ENCODE data around the gene LRRTM4. TPM values are rescaled to one million over a fixed set of nuclear protein-coding genes. Genes with fewer than 3 reads are reported as not detected.
"Not testable (repeated sequence)": the region's sequence is repeated elsewhere in the genome, so short reads cannot be mapped to it uniquely, and the experiment has no call there.

LRRTM4 gene
- total RNA-seq, 2 donors from 2014 or later = 0.33 TPM; not detected in 1

DNA sequence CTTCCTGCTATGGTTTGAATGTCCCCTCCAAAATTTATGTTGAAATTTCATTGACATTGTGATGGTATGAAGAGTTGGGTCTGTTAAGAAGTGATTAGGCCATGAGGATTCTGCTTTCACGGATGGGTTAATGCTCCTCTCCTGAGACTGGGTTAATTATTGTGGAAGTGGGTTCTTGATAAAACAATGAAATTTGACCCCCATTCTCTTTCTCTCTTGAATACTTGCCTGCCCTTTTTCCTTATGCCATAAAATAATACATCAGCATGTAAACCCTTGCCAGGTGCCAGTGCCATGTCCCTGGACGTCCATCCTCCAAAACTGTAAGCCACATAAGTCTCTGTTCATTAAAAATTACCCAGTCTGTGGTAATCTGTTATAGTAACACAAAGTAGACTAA, 352.8 kb downstream of the LRRTM4 start:
- Histone ChIP-seq H3K27me3 (no peaks in the 10 kb centered on the region), H3K27ac (no peak overlapping the region), H3K4me3 (no peak overlapping the region), H3K36me3 (replicated peaks in 1 of 2; ENCODE audit: insufficient read depth in 1 of 2, low read depth in 2 of 2) (no peaks in the 10 kb centered on the region), H3K9me3 (no peaks in the 10 kb centered on the region), H3K4me1 (no peaks in the 10 kb centered on the region)
- no peak for DNase-seq
- no peak for TF ChIP-seq POLR2A (IDR thresholded peaks at IDR 0.05)
- TF ChIP-seq, protein P1, sequence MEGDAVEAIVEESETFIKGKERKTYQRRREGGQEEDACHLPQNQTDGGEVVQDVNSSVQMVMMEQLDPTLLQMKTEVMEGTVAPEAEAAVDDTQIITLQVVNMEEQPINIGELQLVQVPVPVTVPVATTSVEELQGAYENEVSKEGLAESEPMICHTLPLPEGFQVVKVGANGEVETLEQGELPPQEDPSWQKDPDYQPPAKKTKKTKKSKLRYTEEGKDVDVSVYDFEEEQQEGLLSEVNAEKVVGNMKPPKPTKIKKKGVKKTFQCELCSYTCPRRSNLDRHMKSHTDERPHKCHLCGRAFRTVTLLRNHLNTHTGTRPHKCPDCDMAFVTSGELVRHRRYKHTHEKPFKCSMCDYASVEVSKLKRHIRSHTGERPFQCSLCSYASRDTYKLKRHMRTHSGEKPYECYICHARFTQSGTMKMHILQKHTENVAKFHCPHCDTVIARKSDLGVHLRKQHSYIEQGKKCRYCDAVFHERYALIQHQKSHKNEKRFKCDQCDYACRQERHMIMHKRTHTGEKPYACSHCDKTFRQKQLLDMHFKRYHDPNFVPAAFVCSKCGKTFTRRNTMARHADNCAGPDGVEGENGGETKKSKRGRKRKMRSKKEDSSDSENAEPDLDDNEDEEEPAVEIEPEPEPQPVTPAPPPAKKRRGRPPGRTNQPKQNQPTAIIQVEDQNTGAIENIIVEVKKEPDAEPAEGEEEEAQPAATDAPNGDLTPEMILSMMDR (IDR thresholded peaks at IDR 0.05) = no peak
- intact Hi-C loops (cut with DNase I) = no loop called here
- ATAC-seq = no peak
- 33 to 36% methylated on average over 2 of the region's 2 CpGs for WGBS, 2 donors

DNA sequence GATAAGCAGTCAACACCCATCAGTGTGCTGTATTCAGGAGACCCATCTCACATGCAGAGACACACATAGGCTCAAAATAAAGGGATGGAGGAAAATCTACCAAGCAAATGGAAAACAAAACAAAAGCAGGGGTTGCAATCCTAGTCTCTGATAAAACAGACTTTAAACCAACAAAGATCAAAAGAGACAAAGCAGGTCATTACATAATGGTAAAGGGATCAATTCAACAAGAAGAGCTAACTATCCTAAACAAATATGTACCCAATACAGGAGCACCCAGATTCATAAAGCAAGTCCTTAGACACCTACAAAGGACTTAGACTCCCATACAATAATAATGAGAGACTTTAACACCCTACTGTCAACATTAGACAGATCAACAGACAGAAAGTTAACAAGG, 358.2 kb downstream of the LRRTM4 start:
- H3K27me3 ChIP-seq; H3K4me3 ChIP-seq; H3K36me3 ChIP-seq (replicated peaks in 1 of 2; ENCODE audit: insufficient read depth in 1 of 2, low read depth in 2 of 2); H3K9me3 ChIP-seq; H3K27ac ChIP-seq; DNase-seq; ATAC-seq; intact Hi-C loops (cut with DNase I); H3K4me1 ChIP-seq: not testable (repeated sequence)

DNA sequence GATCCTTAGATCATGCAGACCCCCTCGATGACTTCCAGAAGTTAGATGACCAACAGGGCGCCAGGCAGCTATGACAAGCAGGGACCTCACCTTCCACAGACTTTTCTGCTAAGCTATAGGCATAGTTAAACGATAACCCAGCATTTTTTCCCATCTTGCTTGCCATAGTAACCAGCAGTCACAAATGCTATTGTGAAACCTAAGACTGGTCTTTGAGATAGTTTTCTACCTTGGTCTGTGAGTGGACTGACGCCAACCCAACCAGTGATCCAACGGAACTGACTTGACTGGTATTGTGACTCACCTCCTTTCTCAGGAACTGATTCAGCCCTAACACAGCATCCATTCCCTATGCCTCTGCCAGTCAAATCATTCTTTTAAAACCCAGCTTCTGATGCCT, 361.2 kb downstream of the LRRTM4 start:
- no peak overlapping the region for H3K4me3 ChIP-seq
- H3K36me3 ChIP-seq (replicated peaks in 1 of 2; ENCODE audit: insufficient read depth in 1 of 2, low read depth in 2 of 2) = no peaks in the 10 kb centered on the region
- intact Hi-C loops (cut with DNase I) = no loop called here
- no peaks in the 10 kb centered on the region for H3K4me1 ChIP-seq
- WGBS, 2 donors = 61 to 71% methylated on average over 5 of the region's 5 CpGs
- H3K9me3 ChIP-seq = no peaks in the 10 kb centered on the region
- DNase-seq (no peak), ATAC-seq (no peak)
- no peaks in the 10 kb centered on the region for H3K27me3 ChIP-seq
- TF ChIP-seq POLR2A (IDR thresholded peaks at IDR 0.05) = no peak
- TF ChIP-seq, protein P1 (IDR thresholded peaks at IDR 0.05) = no peak
- no peak overlapping the region for H3K27ac ChIP-seq

DNA sequence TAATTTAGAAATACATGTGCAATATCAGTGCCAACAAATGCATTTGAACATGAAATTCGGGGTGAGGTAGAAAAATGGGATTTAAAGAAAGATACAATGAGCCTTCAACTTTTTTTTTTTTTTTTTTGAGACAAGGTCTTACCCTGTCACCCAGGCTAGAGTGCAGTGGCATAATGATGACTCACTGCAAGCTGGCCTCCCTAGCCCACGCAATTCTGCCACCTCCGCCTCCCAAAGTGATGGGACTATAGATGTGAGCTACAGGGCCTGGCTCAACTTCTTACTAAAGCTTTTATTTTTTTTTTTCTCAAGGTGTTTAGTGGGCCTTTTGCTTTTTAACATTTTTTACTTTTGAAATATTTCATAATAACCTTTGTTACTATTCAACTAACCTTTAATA, 365.6 kb downstream of the LRRTM4 start:
- no peaks in the 10 kb centered on the region for H3K4me1 ChIP-seq
- DNase-seq (no peak), ATAC-seq (no peak)
- no peak overlapping the region for H3K4me3 ChIP-seq
- intact Hi-C loops (cut with DNase I) = no loop called here
- H3K27ac ChIP-seq = no peak overlapping the region
- H3K36me3 ChIP-seq (replicated peaks in 1 of 2; ENCODE audit: insufficient read depth in 1 of 2, low read depth in 2 of 2) = no peaks in the 10 kb centered on the region
- WGBS, 2 donors = 79% methylated on average over 3 of the region's 3 CpGs
- H3K27me3 ChIP-seq = no peaks in the 10 kb centered on the region
- no peaks in the 10 kb centered on the region for H3K9me3 ChIP-seq
- TF ChIP-seq POLR2A (IDR thresholded peaks at IDR 0.05) = no peak
- TF ChIP-seq, protein P1 (IDR thresholded peaks at IDR 0.05) = no peak

GRCh38 chr2:77155511-77155910, 366.7 kb downstream of the LRRTM4 start:
- intact Hi-C loops (cut with DNase I) = no loop called here
- Histone ChIP-seq H3K4me1 (no peaks in the 10 kb centered on the region), H3K36me3 (replicated peaks in 1 of 2; ENCODE audit: insufficient read depth in 1 of 2, low read depth in 2 of 2) (no peaks in the 10 kb centered on the region), H3K27ac (no peak overlapping the region), H3K9me3 (no peaks in the 10 kb centered on the region), H3K27me3 (no peaks in the 10 kb centered on the region), H3K4me3 (no peak overlapping the region)
- TF ChIP-seq, protein P1 (IDR thresholded peaks at IDR 0.05) = no peak
- TF ChIP-seq POLR2A (IDR thresholded peaks at IDR 0.05) = no peak
- ATAC-seq (no peak), DNase-seq (no peak)
- WGBS, 2 donors = 87 to 89% methylated on average over 1 of the region's 1 CpG
